Measurements from ENCODE around the gene RAB22A.
A peak's percentile ranks its signal among the peaks of the same experiment; 100 is the strongest.
"Not testable (repeated sequence)": the region's sequence is repeated elsewhere in the genome, so short reads cannot be mapped to it uniquely, and the experiment has no call there.

RAB22A gene

GRCh38 chr20:58366866-58367265 is 57.4 kb downstream of the RAB22A start:
- Histone ChIP-seq H3K4me1 (ENCODE audit: control insufficient read depth, insufficient read depth, low read length) (peaks cover 5% of the 10 kb centered on the region), H3K27me3 (ENCODE audit: control insufficient read depth, insufficient read depth, low read length, poor library complexity, severe bottlenecking) (no peaks in the 10 kb centered on the region), H3K9me3 (ENCODE audit: control insufficient read depth, low read length) (no peaks in the 10 kb centered on the region), H3K36me3 (ENCODE audit: control insufficient read depth, insufficient read depth, low read length) (no peaks in the 10 kb centered on the region), H3K27ac (ENCODE audit: insufficient read depth, low read depth, low read length, poor library complexity, severe bottlenecking) (no peak overlapping the region), H3K4me3 (ENCODE audit: insufficient read depth, low read depth, low read length) (no peak overlapping the region)
- 96 to 97% methylated on average over 3 of the region's 3 CpGs for WGBS, 2 experiments

- H3K9me3 ChIP-seq (ENCODE audit: control insufficient read depth, low read length) = no peaks in the 10 kb centered on the region
- H3K4me3 ChIP-seq (ENCODE audit: insufficient read depth, low read depth, low read length) = no peak overlapping the region
- no peaks in the 10 kb centered on the region for H3K36me3 ChIP-seq (ENCODE audit: control insufficient read depth, insufficient read depth, low read length)
- H3K27me3 ChIP-seq (ENCODE audit: control insufficient read depth, insufficient read depth, low read length, poor library complexity, severe bottlenecking) = no peaks in the 10 kb centered on the region
- peak overlapping the region; percentile 62 for H3K27ac ChIP-seq (ENCODE audit: insufficient read depth, low read depth, low read length, poor library complexity, severe bottlenecking)
- WGBS, 2 experiments = 32 to 38% methylated on average over 9 of the region's 9 CpGs
- H3K4me1 ChIP-seq (ENCODE audit: control insufficient read depth, insufficient read depth, low read length) = peaks cover 30% of the 10 kb centered on the region
Measured at GRCh38 chr20:58372806-58373205, 63.3 kb downstream of the RAB22A start.

DNA sequence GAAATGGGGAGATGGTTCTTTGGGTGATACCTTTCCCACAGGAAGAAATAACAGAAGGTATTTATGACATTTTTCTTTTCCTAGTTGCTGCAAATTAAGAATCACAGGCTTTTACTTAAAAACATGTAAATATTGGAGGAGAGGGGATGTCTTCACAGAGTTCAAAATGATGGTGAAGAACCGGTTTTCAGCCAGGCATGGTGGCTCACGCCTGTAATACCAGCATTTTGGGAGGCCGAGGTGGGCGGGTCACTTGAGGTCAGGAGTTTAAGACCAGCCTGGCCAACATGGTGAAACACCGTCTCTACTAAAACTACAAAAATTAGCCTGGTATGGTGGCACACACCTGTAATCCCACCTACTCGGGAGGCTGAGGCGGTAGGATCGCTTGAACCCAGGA is 63.8 kb downstream of the RAB22A start:
- peak overlapping the region; percentile 51 for H3K27ac ChIP-seq (ENCODE audit: insufficient read depth, low read depth, low read length, poor library complexity, severe bottlenecking)
- H3K4me1 ChIP-seq (ENCODE audit: control insufficient read depth, insufficient read depth, low read length) = peaks cover 30% of the 10 kb centered on the region
- H3K4me3 ChIP-seq (ENCODE audit: insufficient read depth, low read depth, low read length); H3K9me3 ChIP-seq (ENCODE audit: control insufficient read depth, low read length); H3K36me3 ChIP-seq (ENCODE audit: control insufficient read depth, insufficient read depth, low read length); H3K27me3 ChIP-seq (ENCODE audit: control insufficient read depth, insufficient read depth, low read length, poor library complexity, severe bottlenecking): not testable (repeated sequence)
- WGBS, 2 experiments = 89 to 95% methylated on average over 8 of the region's 8 CpGs

- Histone ChIP-seq H3K4me3 (ENCODE audit: insufficient read depth, low read depth, low read length) (no peak overlapping the region), H3K36me3 (ENCODE audit: control insufficient read depth, insufficient read depth, low read length) (no peaks in the 10 kb centered on the region), H3K9me3 (ENCODE audit: control insufficient read depth, low read length) (no peaks in the 10 kb centered on the region), H3K27ac (ENCODE audit: insufficient read depth, low read depth, low read length, poor library complexity, severe bottlenecking) (peak overlapping the region; percentile 18), H3K27me3 (ENCODE audit: control insufficient read depth, insufficient read depth, low read length, poor library complexity, severe bottlenecking) (no peaks in the 10 kb centered on the region), H3K4me1 (ENCODE audit: control insufficient read depth, insufficient read depth, low read length) (peaks cover 30% of the 10 kb centered on the region)
- 72 to 77% methylated on average over 19 of the region's 19 CpGs for WGBS, 2 experiments
Measured at GRCh38 chr20:58374027-58374850, 64.7 kb downstream of the RAB22A start.

GRCh38 chr20:58374906-58375758 is 65.6 kb downstream of the RAB22A start:
- no peak overlapping the region for H3K4me3 ChIP-seq (ENCODE audit: insufficient read depth, low read depth, low read length)
- 26 to 28% methylated on average over 8 of the region's 8 CpGs for WGBS, 2 experiments
- no peaks in the 10 kb centered on the region for H3K9me3 ChIP-seq (ENCODE audit: control insufficient read depth, low read length)
- H3K36me3 ChIP-seq (ENCODE audit: control insufficient read depth, insufficient read depth, low read length) = no peaks in the 10 kb centered on the region
- peaks cover 30% of the 10 kb centered on the region for H3K4me1 ChIP-seq (ENCODE audit: control insufficient read depth, insufficient read depth, low read length)
- H3K27ac ChIP-seq (ENCODE audit: insufficient read depth, low read depth, low read length, poor library complexity, severe bottlenecking) = peak overlapping the region; percentile 72
- no peaks in the 10 kb centered on the region for H3K27me3 ChIP-seq (ENCODE audit: control insufficient read depth, insufficient read depth, low read length, poor library complexity, severe bottlenecking)

GRCh38 chr20:58375759-58376352 is 66.3 kb downstream of the RAB22A start:
- H3K27me3 ChIP-seq (ENCODE audit: control insufficient read depth, insufficient read depth, low read length, poor library complexity, severe bottlenecking) = no peaks in the 10 kb centered on the region
- no peaks in the 10 kb centered on the region for H3K36me3 ChIP-seq (ENCODE audit: control insufficient read depth, insufficient read depth, low read length)
- 41 to 47% methylated on average over 10 of the region's 10 CpGs for WGBS, 2 experiments
- peak overlapping the region; percentile 72 for H3K27ac ChIP-seq (ENCODE audit: insufficient read depth, low read depth, low read length, poor library complexity, severe bottlenecking)
- H3K9me3 ChIP-seq (ENCODE audit: control insufficient read depth, low read length) = no peaks in the 10 kb centered on the region
- no peak overlapping the region for H3K4me3 ChIP-seq (ENCODE audit: insufficient read depth, low read depth, low read length)
- H3K4me1 ChIP-seq (ENCODE audit: control insufficient read depth, insufficient read depth, low read length) = peaks cover 30% of the 10 kb centered on the region

- Histone ChIP-seq H3K4me1 (ENCODE audit: control insufficient read depth, insufficient read depth, low read length) (peaks cover 30% of the 10 kb centered on the region), H3K36me3 (ENCODE audit: control insufficient read depth, insufficient read depth, low read length) (no peaks in the 10 kb centered on the region), H3K27me3 (ENCODE audit: control insufficient read depth, insufficient read depth, low read length, poor library complexity, severe bottlenecking) (no peaks in the 10 kb centered on the region), H3K4me3 (ENCODE audit: insufficient read depth, low read depth, low read length) (no peak overlapping the region), H3K27ac (ENCODE audit: insufficient read depth, low read depth, low read length, poor library complexity, severe bottlenecking) (no peak overlapping the region), H3K9me3 (ENCODE audit: control insufficient read depth, low read length) (no peaks in the 10 kb centered on the region)
- 89 to 100% methylated on average over 1 of the region's 1 CpG for WGBS, 2 experiments
Measured at GRCh38 chr20:58377017-58377416, 67.5 kb downstream of the RAB22A start.

DNA sequence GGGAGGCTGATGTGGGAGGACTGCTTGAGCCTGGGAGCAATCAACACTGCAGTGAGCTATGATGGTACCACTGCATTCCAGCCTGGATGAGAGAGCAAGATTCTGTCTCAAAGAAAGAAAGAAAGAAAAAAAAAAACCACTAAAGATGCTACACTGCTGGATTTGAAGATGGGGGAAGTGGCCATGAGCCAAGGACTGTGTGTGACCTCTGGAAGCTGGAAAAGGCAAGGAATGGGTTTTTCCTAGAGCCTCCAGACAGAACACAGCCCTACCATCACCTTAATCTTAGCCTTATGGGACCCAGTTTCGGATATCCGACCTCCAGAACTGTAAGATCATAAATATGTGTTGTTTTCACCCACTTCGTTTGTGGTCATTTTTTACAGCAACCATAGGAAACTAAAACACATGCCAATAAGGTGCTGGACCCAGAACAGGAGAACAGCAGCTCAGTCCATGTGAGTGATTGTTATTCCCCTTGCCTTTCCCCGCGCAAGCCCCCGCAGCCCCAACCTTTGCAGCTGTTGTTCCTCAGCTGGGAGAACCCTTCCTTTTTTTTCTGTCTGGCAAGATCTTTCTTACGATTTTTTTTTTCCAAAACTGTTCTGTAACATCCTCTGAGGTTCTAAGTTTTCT is 68.4 kb downstream of the RAB22A start:
- Histone ChIP-seq H3K9me3 (ENCODE audit: control insufficient read depth, low read length) (no peaks in the 10 kb centered on the region), H3K27me3 (ENCODE audit: control insufficient read depth, insufficient read depth, low read length, poor library complexity, severe bottlenecking) (no peaks in the 10 kb centered on the region), H3K4me1 (ENCODE audit: control insufficient read depth, insufficient read depth, low read length) (peaks cover 26% of the 10 kb centered on the region), H3K4me3 (ENCODE audit: insufficient read depth, low read depth, low read length) (no peak overlapping the region), H3K36me3 (ENCODE audit: control insufficient read depth, insufficient read depth, low read length) (no peaks in the 10 kb centered on the region), H3K27ac (ENCODE audit: insufficient read depth, low read depth, low read length, poor library complexity, severe bottlenecking) (no peak overlapping the region)
- WGBS, 2 experiments = 92 to 94% methylated on average over 7 of the region's 7 CpGs

- Histone ChIP-seq H3K36me3 (ENCODE audit: control insufficient read depth, insufficient read depth, low read length) (no peaks in the 10 kb centered on the region), H3K27me3 (ENCODE audit: control insufficient read depth, insufficient read depth, low read length, poor library complexity, severe bottlenecking) (no peaks in the 10 kb centered on the region), H3K4me1 (ENCODE audit: control insufficient read depth, insufficient read depth, low read length) (peaks cover 25% of the 10 kb centered on the region), H3K9me3 (ENCODE audit: control insufficient read depth, low read length) (no peaks in the 10 kb centered on the region), H3K27ac (ENCODE audit: insufficient read depth, low read depth, low read length, poor library complexity, severe bottlenecking) (no peak overlapping the region), H3K4me3 (ENCODE audit: insufficient read depth, low read depth, low read length) (no peak overlapping the region)
- 60 to 85% methylated on average over 1 to 2 of the region's 3 CpGs for WGBS, 2 experiments
Measured at GRCh38 chr20:58378704-58379103, 69.2 kb downstream of the RAB22A start.

Measured in ectodermal cell (in vitro differentiated cells).